Activated T-helper 2 cell treated with anti-CD3 and anti-CD28 coated beads, Interferon-gamma antibody, Interleukin-2, Interleukin-4, amounts not matched to agents 10 μg/mL and 5 μg/mL and 100 μg/mL, durations not matched to agents 14 hours and 24 hours and 36 hours (primary cell): Measurements from ENCODE around the gene FSCN2. TPM values are rescaled to one million over a fixed set of nuclear protein-coding genes. Genes with fewer than 3 reads are reported as not detected.
"Not testable (repeated sequence)": the region's sequence is repeated elsewhere in the genome, so short reads cannot be mapped to it uniquely, and the experiment has no call there.

Source experiments
- DNase-seq: peaks from one replicate; pipeline ENCODE4 v3.0.0; 2021; ENCODE audit warnings: low spot score
- H3K27ac Mint-ChIP-seq: one replicate; pipeline ENCODE4 v1.8.0; 2021; ENCODE audit warnings: mixed read lengths
- H3K27me3 Mint-ChIP-seq: one replicate; pipeline ENCODE4 v1.8.0; 2021; ENCODE audit warnings: low read depth, mixed read lengths
- H3K36me3 Mint-ChIP-seq: one replicate; pipeline ENCODE4 v1.8.0; 2021; ENCODE audit warnings: low read depth, mixed read lengths
- H3K4me1 Mint-ChIP-seq: one replicate; pipeline ENCODE4 v1.8.0; 2021; ENCODE audit warnings: low read depth, mixed read lengths
- H3K4me3 Mint-ChIP-seq: one replicate; pipeline ENCODE4 v1.8.0; 2021; ENCODE audit warnings: low read depth, mild to moderate bottlenecking, moderate library complexity, mixed read lengths
- H3K9me3 Mint-ChIP-seq: one replicate; pipeline ENCODE4 v1.8.0; 2021; ENCODE audit warnings: mixed read lengths
- intact Hi-C: fragments of 100-400 bp; cut with micrococcal nuclease; formaldehyde crosslinking; loops from one replicate; pipeline ENCODE4 v1.15.1; 2023
- total RNA-seq: library from RNA; stranded (reverse); gene quantifications from 2 replicates; pipeline ENCODE4 v1.2.3, GENCODE V29; 2022

FSCN2 gene
- total RNA-seq, 1 donor from 2014 or later: 1.1 TPM

- no peak for DNase-seq
- no peaks in the 10 kb centered on the region for H3K36me3 Mint-ChIP-seq
- no peak overlapping the region for H3K4me3 Mint-ChIP-seq
- no peaks in the 10 kb centered on the region for H3K9me3 Mint-ChIP-seq
- no peak overlapping the region for H3K27ac Mint-ChIP-seq
- intact Hi-C loops: no loop called here
- no peaks in the 10 kb centered on the region for H3K27me3 Mint-ChIP-seq
- no peaks in the 10 kb centered on the region for H3K4me1 Mint-ChIP-seq
Measured at GRCh38 chr17:81528651-81529436, 667 bp downstream of the FSCN2 start.

DNA sequence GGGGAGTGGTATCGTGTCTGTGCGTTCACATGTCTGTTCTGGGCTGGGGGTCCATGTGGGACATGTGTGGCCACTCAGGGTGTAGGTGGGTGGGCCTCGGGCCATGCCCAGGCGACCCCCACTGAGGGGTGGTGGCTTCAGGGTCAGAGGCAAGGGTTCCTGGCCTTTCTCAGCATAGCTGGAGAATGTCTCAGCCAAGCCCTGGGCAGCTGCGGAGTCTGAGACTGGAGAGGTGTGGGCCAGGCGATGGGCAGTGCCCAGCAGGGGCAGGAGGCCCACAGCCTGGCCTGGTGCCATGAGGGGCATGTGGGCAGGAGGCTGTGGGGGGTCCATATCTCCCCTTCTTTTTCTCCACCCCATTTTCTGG is 1.2 kb downstream of the FSCN2 start:
- Mint-ChIP-seq H3K27ac (no peak overlapping the region), H3K27me3 (no peaks in the 10 kb centered on the region), H3K4me3 (no peak overlapping the region), H3K4me1 (no peaks in the 10 kb centered on the region), H3K9me3 (no peaks in the 10 kb centered on the region), H3K36me3 (no peaks in the 10 kb centered on the region)
- intact Hi-C loops: no loop called here
- no peak for DNase-seq

GRCh38 chr17:81531013-81531412 is 2.8 kb downstream of the FSCN2 start:
- not testable (repeated sequence) for H3K27ac Mint-ChIP-seq

GRCh38 chr17:81531998-81532404 is 3.8 kb downstream of the FSCN2 start:
- H3K27me3 Mint-ChIP-seq, DNase-seq, H3K27ac Mint-ChIP-seq, H3K36me3 Mint-ChIP-seq, H3K4me3 Mint-ChIP-seq, H3K4me1 Mint-ChIP-seq, intact Hi-C loops, H3K9me3 Mint-ChIP-seq: not testable (repeated sequence)

More at GRCh38 chr17:81531013-81531412, 2.8 kb downstream of the FSCN2 start:
- DNase-seq, H3K4me3 Mint-ChIP-seq, H3K36me3 Mint-ChIP-seq, intact Hi-C loops, H3K27me3 Mint-ChIP-seq, H3K4me1 Mint-ChIP-seq, H3K9me3 Mint-ChIP-seq: not testable (repeated sequence)

DNA sequence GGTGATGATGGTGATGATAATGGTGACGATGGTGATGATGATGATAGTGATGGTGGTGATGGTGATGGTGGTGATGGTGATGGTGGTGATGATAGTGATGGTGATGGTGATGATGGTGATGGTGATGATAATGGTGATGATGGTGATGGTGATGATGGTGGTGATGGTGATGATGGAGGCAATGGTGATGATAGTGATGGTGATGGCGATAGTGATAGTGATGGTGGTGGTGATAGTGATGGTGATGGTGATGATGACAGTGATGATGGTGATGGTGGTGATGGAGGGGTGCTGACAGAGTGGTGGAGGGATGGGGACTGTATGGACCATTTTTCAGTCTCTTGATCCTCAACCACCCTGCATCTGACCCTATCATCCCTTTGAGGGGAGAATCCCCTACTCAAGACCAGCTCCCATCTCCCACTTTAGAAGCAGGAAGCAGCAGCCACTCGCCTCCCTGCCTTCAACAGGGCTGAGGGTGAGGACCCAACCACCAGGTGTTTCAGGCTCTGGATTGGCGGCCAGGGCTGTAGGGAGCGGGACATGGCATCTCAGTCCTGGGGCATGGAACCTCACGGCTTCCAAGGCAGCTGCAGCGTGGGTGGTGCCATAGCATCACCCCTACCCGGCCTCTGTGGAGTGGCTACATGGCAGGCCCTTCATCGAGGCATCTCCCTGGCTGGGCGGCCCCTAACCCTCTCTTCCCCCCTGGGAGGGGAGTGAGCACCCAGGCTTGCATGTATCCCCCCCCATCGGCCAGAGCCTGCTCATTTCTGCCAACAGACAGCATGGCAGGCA is 4.5 kb downstream of the FSCN2 start:
- H3K9me3 Mint-ChIP-seq: no peaks in the 10 kb centered on the region
- peaks cover 6% of the 10 kb centered on the region for H3K27me3 Mint-ChIP-seq
- H3K36me3 Mint-ChIP-seq: peaks cover 3% of the 10 kb centered on the region
- no peak overlapping the region for H3K4me3 Mint-ChIP-seq
- no peak for DNase-seq
- no peak overlapping the region for H3K27ac Mint-ChIP-seq
- no peaks in the 10 kb centered on the region for H3K4me1 Mint-ChIP-seq
- intact Hi-C loops: no loop called here

GRCh38 chr17:81533339-81534141 is 5.4 kb downstream of the FSCN2 start:
- H3K36me3 Mint-ChIP-seq: peaks cover 9% of the 10 kb centered on the region
- no peaks in the 10 kb centered on the region for H3K9me3 Mint-ChIP-seq
- no peak overlapping the region for H3K4me3 Mint-ChIP-seq
- H3K27ac Mint-ChIP-seq: no peak overlapping the region
- intact Hi-C loops: no loop called here
- no peaks in the 10 kb centered on the region for H3K4me1 Mint-ChIP-seq
- H3K27me3 Mint-ChIP-seq: peaks cover 6% of the 10 kb centered on the region
- DNase-seq: no peak

DNA sequence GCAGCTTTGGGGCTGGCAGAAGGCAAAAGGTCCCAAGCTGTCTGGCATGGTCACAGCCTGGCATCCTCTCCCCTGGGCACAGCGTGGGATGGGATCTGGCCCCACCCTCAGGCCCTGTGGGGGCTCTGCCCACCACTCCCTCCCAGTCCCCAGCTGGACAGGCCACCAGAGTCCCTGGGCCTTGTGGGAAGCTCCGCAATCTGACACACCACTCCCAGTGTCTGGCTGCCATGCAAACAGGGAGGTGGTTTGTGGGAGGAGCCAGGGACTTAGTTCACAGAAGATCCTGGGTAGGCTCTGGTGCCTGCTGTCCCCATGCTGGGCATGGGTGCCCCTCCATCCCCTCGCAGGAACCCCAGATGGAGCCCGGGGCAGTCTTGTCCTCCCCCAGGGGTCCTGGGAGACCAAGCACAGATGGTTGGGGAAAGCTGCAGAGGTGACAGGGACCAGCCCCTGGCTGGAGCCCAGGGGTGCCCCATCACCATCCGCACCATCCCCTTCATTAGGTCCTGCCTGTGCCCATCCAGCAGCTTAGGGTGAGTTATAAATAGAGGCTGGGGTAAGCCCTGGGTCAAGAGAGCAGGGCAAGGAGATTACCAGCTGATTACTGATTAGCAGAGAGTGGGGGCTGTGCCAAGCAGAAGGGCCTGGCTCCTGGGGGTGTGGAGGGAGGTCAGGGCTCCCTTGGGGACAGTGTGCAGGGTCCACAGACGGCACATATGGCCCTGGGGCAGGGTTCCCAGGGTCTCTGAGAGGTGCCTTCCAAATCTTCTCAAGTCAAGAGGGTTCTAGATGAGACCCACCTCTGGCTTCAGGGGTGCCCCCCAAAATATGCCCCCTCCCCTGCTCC is 6.2 kb downstream of the FSCN2 start:
- H3K36me3 Mint-ChIP-seq: peaks cover 9% of the 10 kb centered on the region
- DNase-seq: no peak
- H3K4me1 Mint-ChIP-seq: no peaks in the 10 kb centered on the region
- H3K4me3 Mint-ChIP-seq: no peak overlapping the region
- H3K27ac Mint-ChIP-seq: no peak overlapping the region
- intact Hi-C loops: no loop called here
- H3K9me3 Mint-ChIP-seq: no peaks in the 10 kb centered on the region
- peaks cover 6% of the 10 kb centered on the region for H3K27me3 Mint-ChIP-seq

DNA sequence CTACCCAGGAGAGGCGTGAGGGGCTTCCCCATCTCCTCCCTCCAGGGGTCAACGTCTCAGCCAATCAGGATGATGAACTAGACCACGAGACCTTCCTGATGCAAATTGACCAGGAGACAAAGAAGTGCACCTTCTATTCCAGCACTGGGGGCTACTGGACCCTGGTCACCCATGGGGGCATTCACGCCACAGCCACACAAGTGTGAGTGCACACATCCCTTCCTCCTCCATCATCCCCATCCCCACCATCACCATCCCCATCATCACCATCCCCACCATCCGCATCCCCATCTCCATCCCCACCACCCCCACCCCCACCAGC is 6.8 kb downstream of the FSCN2 start:
- no peaks in the 10 kb centered on the region for H3K9me3 Mint-ChIP-seq
- no peak overlapping the region for H3K27ac Mint-ChIP-seq
- no peak for DNase-seq

DNA sequence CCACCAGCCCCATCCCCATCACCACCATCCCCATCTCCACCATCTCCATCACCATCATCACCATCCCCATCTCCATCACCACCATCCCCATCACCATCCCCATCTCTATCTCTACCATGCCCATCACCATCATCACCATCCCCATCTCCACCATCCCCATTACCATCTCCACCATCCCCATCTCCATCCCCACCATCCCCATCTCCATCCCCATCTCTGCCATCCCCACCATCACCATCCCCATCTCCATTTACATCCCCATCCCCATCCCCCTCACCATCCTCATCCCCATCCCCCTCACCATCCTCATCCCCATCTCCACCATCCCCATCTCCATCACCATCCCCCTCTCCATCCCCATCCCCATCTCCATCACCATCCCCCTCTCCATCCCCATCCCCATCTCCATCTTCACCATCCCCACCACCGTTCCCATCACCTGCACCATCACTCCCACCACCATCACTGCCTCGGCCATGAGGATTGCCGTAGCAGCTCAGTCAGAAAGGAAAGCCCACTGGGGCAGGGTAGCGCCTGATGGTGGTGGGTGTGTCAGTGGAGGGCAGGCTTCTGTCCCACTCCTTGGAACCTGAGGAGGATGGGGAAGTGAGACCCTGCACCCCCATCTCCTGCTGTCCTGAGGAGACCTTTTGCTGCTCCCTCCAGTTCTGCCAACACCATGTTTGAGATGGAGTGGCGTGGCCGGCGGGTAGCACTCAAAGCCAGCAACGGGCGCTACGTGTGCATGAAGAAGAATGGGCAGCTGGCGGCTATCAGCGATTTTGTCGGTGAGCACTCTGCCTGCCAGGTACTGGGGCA is 7.5 kb downstream of the FSCN2 start:
- no peak for DNase-seq

More for the DNA sequence above, 6.8 kb downstream of the FSCN2 start:
- Mint-ChIP-seq H3K36me3 (peaks cover 9% of the 10 kb centered on the region), H3K4me3 (no peak overlapping the region), H3K4me1 (no peaks in the 10 kb centered on the region), H3K27me3 (peaks cover 6% of the 10 kb centered on the region)
- intact Hi-C loops: no loop called here

DNA sequence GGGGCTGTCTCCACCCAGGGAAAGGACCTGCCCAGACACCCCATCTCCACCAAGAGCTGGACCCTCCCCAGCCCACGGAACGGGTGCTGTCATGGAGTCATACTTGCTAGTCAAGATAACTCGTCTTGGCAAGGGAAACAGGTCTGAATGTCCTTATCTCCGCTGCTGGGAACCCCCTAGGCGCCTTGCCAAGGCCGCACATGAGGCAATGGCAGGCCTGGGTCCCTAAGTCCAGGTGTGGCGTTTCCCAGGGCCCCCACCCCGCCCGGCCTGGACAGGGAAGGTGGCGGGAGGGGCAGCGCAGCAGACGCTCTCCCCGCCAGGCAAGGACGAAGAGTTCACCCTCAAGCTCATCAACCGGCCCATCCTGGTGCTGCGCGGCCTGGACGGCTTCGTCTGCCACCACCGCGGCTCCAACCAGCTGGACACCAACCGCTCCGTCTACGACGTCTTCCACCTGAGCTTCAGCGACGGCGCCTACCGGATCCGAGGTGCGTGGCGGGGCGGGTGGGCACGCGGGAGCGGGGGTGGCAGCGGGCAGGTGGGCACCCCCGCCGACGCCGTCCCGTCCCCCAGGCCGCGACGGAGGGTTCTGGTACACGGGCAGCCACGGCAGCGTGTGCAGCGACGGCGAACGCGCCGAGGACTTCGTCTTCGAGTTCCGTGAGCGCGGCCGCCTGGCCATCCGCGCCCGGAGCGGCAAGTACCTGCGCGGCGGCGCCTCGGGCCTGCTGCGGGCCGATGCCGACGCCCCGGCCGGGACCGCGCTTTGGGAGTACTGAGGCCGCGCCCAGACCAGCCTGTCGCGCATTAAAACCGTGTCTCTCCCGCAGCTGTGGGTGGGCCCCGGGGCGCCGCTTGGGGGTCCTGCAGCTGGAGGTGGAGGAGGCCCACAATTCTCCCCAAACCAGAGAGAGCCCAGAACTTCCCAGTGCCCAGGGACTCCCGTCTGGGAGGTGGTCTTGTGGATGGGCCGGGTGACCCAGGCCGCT is 8.4 kb downstream of the FSCN2 start:
- DNase-seq: no peak
- no peaks in the 10 kb centered on the region for H3K4me1 Mint-ChIP-seq
- no peak overlapping the region for H3K27ac Mint-ChIP-seq
- H3K27me3 Mint-ChIP-seq: peaks cover 6% of the 10 kb centered on the region
- intact Hi-C loops: no loop called here
- no peak overlapping the region for H3K4me3 Mint-ChIP-seq
- H3K9me3 Mint-ChIP-seq: no peaks in the 10 kb centered on the region
- peaks cover 12% of the 10 kb centered on the region for H3K36me3 Mint-ChIP-seq

More for the DNA sequence above, 7.5 kb downstream of the FSCN2 start:
- Mint-ChIP-seq H3K9me3 (no peaks in the 10 kb centered on the region), H3K27ac (no peak overlapping the region), H3K36me3 (peaks cover 9% of the 10 kb centered on the region), H3K4me1 (no peaks in the 10 kb centered on the region), H3K27me3 (peaks cover 6% of the 10 kb centered on the region), H3K4me3 (no peak overlapping the region)
- intact Hi-C loops: no loop called here

- no peak for DNase-seq
- intact Hi-C loops: no loop called here
- peaks cover 13% of the 10 kb centered on the region for H3K36me3 Mint-ChIP-seq
Measured at GRCh38 chr17:81537343-81537855, 9.2 kb downstream of the FSCN2 start.

More at GRCh38 chr17:81537343-81537855, 9.2 kb downstream of the FSCN2 start:
- Mint-ChIP-seq H3K9me3 (no peaks in the 10 kb centered on the region), H3K27me3 (peaks cover 6% of the 10 kb centered on the region), H3K27ac (no peak overlapping the region), H3K4me3 (no peak overlapping the region), H3K4me1 (no peaks in the 10 kb centered on the region)
